Measurements from ENCODE around the gene OAS3.
A peak's percentile ranks its signal among the peaks of the same experiment; 100 is the strongest.

OAS3 gene

DNA sequence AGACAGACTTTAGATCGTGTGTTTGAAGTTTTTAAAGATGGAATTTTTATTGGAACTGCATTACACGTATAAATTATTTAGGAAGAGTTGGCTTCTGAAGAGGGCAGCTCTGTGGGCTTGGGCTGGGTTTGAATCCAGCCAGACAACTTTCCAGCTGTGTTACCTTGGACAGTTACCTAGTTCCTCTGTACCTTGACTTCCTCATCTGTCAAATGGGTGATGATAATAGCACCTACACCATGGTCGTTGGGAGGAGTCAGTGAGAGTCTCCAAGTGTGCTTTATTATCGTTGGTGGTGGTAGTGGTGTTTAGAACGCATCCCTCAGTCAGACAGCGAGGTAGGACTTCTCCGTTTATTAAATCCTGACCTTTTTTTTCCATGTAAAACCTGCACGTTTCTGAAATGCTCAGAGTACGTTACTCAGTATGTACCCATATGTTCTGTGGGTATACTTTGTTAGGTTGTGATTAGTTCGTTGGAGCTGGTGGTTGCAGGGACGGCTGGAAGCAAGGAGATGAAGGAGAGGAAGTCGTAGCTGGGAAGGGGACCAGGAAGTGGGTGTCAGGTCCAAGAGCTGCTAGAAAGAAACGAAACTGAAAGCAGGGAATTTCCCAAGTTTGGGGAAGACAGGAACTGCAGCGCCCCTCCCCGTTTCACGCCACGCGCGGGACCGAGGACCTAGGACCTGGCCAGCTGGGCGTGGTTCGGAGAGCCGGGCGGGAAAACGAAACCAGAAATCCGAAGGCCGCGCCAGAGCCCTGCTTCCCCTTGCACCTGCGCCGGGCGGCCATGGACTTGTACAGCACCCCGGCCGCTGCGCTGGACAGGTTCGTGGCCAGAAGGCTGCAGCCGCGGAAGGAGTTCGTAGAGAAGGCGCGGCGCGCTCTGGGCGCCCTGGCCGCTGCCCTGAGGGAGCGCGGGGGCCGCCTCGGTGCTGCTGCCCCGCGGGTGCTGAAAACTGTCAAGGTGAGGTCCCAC lies at the start of gene OAS3:
Gene OAS3, plus strand, starts transcription at position 734 of the 979 bp plus-strand sequence. Its CDS starts 57 bp downstream, at position 791.
- TF ChIP-seq, protein P1, sequence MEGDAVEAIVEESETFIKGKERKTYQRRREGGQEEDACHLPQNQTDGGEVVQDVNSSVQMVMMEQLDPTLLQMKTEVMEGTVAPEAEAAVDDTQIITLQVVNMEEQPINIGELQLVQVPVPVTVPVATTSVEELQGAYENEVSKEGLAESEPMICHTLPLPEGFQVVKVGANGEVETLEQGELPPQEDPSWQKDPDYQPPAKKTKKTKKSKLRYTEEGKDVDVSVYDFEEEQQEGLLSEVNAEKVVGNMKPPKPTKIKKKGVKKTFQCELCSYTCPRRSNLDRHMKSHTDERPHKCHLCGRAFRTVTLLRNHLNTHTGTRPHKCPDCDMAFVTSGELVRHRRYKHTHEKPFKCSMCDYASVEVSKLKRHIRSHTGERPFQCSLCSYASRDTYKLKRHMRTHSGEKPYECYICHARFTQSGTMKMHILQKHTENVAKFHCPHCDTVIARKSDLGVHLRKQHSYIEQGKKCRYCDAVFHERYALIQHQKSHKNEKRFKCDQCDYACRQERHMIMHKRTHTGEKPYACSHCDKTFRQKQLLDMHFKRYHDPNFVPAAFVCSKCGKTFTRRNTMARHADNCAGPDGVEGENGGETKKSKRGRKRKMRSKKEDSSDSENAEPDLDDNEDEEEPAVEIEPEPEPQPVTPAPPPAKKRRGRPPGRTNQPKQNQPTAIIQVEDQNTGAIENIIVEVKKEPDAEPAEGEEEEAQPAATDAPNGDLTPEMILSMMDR (IDR thresholded peaks at IDR 0.05) = no peak

DNA sequence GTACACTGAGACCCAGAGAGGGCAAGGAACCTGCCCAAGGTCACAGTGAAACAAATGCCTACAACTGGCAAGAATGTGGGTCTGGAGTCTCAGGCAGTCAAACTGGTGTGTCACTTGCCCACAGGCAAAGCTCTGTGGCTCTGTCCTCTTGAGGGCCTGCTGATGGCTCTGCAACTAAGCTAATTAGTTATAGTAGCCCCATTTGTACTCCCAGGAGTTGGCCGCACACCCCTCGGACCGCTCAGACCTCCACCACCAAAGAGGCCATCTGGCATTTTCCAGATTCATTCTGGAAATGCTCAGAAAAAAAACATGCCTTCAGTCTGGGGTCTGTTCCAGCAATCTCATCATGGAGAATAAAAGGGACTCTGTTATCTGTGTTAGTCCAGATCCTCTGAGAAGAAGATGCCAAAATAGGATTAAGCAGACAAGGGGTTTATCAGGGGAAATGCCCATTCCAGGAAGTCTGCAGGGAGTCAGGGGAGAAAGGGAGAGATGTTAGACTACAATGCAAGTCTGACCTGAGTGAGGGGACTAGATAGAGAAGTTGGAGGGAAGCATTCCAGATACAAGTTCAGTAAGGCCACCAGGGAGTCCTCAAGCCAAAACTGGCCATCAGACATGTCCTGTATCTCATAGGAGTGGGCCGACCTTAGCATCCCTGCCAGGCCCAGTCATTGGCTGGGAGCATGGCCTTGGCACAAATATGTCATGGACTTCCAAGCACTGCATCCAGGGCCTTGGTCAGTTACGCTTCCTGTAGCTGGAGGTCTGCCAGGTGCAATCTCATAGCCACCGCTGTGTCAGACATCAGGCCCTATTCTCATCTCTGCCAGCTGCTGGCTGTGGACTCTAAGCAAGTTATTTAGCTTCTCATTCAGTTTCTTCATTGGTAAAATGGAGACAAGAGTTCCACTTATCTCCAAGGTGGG lies 46.9 kb upstream of the OAS3 start:
- TF ChIP-seq, protein P1 (IDR thresholded peaks at IDR 0.05) = no peak

GRCh38 chr12:112892856-112893255 lies 45.4 kb upstream of the OAS3 start:
- TF ChIP-seq, protein P1 (IDR thresholded peaks at IDR 0.05) = no peak

DNA sequence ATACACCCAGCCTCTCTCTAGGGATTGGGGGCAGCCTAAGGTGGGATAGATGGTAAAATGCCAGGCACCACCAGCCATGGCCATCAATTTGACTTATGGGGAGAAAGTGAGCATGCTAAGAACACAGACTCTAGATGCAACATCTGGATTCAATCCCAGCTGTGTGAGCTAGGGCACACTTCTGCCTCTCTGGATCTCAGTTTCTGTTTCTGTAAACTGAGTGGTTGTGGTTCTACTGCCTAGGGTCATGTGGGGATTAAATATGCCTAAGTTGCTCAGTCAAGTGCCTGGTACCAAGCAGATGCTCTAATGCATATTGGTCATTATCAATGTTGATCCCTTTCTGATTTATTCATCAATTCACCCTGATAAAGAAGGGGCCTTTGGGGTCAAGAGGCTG lies 44.1 kb upstream of the OAS3 start:
- TF ChIP-seq, protein P1 (IDR thresholded peaks at IDR 0.05) = no peak

DNA sequence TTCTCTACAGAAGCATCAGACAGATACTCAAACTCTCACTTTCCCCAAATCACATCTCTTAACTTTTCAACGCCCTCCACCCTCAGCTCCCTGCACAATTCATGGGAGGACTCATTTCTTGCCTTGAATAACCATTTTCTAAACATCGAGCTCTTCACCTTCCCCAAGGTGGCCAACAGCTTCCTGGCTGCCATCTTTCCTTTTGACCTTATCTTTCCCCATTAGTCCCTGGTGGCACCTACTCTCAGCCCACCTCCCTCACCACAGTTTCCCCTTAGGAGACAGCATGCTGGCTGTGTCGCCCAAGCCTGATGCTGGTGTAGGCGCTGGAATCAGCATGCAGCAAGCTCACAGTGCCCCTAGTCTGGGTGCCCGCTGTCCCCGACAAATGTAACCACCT lies 39.9 kb upstream of the OAS3 start:
- TF ChIP-seq, protein P1 (IDR thresholded peaks at IDR 0.05) = no peak

DNA sequence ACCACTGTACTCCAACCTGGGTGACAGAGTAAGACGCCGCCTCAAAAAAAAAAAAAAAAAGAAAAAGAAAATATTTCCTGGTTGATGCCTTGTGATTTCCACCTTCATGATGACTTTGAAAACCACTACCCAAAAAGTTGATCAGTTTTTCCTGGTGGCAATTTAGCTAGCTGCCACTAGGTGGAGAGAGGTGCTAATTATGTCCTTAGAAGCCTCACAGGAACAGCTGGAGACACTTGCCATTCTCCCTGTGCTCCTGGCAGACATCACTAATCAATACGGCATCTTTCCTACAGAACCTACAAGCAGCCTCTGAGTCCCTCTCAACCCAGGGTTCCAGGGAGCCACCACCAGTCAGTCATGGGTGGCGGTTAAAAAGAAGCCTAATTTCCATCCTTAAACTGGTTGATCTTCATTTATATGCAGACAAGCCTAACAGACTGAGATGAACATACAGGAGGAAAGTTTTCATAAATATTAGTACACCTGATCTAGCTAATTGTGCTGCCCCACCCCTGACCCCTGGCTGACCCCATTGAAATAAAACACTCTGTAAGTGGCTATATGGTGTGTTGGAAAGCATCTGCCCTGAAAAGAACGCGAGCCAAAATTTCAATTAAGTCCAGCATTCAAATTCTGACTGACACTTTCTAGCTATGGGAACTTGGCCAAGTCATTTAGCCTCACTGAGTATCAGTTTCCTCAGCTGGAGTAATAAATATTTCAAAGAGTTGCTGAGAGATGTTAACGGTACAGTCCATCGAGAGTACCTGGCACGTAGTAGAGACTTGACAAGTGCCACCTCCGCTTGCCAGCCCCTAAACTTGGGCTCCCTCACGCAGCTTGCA lies 37.8 kb upstream of the OAS3 start:
- TF ChIP-seq, protein P1 (IDR thresholded peaks at IDR 0.05) = peak; percentile 78
